HG03342 (cell line): ENCODE results near the gene NOC2L.
"Not testable (repeated sequence)": the region's sequence is repeated elsewhere in the genome, so short reads cannot be mapped to it uniquely, and the experiment has no call there.

Experiments used
- ATAC-seq: cut with Tn5 transposase; IDR thresholded peaks from one replicate; pipeline ENCODE4 v1.9.1; 2021; ENCODE audit warnings: mild to moderate bottlenecking, moderate library complexity; ENCODE audit not compliant: unreplicated experiment

The NOC2L gene

DNA sequence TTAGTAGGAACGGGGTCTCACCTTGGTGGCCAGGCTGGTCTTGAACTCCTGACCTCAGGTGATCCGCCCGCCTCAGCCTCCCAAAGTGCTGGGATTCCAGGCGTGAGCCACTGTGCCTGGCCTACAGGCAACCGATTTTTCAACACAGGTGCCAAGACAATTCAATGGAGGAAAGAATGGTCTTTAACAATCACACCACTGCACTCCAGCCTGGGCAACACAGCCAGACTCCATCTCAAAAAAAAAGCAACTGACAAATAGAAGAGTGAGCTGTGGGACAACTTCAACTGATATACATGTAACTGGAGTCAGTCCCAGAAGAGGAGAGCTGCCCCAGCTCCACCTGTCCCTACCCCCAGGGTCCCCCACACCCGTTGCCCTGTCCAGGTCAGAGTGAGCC lies 35.5 kb upstream of the NOC2L start:
- not testable (repeated sequence) for ATAC-seq

DNA sequence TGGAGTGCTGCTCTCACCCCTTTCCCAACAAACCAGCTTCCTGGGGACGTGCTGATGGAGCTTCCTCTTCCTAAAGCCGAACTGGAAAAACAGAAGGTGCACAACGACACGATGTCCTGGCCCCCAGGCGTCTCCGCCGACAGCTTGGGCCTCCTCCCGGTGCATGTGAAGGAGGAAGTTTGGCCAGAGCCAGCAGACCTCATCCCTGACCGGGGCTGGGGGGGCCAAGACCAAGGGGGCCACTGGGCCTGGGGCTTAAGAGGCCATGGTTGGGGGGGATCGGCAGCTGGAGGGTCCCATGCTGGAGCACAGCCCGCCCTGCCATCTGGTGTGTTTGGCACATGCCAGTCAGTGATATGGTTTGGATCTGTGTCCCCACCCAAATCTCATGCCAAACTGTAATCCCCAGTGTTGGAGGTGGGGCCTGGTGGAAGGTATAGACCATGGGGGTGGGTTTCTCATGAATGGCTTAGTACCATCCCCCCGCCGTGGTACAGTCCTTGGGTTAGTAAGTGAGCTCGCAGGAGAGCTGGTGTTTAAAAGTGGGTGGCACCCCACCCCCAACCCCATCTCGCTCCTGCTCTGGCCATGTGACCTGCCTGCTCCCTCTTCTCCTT lies 34.4 kb upstream of the NOC2L start:
- no peak for ATAC-seq

DNA sequence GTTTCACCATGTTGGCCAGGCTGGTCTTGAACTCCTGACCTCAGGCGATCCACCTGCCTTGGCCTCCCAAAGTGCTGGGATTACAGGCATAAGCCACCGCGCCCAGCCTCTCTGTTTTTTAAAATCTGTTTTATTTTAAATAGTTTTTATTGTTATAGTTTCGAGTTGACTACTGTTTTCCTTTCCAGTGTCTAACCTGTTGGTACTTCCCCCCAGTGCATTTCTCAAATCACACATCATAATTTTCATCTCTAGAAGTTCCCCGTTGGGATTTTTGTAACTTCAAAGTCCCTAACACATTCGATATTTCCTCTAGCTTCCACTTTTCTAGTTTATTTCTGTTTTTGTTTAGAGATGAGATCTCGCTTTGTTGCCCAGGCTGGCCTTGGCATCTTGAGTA lies 33.3 kb upstream of the NOC2L start:
- ATAC-seq = no peak

DNA sequence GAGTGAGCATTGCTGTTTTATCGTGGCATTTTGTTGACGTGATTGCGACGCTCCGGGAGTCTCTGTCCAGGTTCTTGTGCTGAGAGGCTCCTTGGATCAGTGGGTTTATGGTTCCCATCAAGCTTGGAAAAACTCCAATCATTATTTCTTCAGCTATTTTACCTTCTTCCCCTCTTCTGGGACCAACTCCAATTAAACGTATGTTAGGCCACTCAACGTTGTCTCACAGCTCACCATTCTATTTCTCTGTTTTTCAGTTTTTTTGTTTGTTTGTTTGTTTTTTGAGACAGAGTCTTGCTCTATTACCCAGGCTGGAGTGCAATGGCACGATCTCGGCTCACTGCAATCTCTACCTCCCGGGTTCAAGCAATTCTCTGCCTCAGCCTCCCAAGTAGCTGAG lies 32.8 kb upstream of the NOC2L start:
- no peak for ATAC-seq

DNA sequence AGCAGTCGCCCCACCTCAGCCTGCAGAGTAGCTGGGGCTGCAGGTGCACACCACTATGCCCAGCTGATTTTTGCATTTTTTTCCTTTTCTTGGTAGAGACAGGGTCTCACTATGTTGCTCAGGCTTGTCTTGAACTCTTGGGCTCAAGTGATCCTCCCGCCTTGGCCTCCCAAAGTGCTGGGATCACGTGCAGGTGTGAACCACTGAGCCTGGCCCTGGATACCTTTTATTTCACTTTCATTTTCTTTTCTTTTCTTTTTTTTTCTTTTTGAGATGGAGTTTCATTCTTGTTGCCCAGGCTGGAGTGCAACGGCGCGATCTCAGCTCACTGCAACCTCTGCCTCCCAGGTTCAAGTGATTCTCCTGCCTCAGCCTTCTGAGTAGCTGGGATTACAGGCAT lies 32.2 kb upstream of the NOC2L start:
- not testable (repeated sequence) for ATAC-seq

DNA sequence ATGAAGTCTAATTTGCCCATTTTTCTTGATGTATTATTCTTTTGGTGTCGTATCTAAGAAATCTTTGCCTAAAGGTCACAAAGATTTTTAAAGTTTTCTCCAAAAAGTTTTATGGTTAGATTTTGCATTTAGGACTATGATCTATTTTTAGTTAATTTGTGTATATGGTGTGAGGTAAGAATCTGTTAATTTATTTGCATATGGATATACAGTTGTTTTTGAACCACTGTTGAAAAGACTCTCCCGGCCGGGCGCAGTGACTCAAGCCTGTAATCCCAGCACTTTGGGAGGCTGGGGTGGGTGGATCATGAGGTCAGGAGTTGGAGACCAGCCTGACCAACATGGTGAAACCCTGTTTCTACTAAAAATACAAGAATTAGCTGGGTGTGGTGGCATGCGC lies 29.0 kb upstream of the NOC2L start:
- ATAC-seq = not testable (repeated sequence)

DNA sequence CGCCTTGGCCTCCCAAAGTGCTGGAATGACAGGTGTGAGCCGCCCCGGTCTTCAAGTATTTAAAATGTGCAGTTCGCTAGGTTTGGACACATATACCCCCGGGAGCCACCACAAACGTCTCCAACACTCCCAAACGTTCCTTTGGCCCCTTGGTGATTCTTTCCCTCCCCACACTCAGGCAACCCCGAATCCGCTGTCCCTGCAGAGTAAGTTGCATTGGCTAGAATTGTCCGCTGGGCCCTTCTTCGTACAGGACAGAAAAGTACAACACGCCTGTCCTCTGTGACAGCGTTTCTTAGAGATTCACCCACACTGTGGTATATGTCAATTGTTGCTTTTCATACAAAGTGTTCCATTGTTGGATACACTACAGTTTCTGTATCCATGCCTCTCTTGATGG lies 26.1 kb upstream of the NOC2L start:
- ATAC-seq = no peak

DNA sequence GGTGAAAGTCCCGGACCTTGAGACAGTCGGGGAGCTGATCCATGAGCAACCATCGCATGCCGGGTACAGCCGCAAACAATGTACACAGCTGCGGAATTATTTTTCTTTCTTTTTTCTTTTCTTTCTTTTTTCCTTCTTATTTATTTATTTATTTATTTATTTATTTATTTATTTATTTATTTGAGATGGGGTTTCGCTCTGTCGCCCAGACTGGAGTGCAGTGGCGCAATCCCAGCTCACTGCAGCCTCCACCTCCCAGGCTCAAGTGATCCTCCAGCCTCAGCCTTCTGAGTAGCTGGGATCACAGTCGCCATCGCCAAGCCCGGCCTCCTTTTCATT lies 25.4 kb upstream of the NOC2L start:
- ATAC-seq = no peak

DNA sequence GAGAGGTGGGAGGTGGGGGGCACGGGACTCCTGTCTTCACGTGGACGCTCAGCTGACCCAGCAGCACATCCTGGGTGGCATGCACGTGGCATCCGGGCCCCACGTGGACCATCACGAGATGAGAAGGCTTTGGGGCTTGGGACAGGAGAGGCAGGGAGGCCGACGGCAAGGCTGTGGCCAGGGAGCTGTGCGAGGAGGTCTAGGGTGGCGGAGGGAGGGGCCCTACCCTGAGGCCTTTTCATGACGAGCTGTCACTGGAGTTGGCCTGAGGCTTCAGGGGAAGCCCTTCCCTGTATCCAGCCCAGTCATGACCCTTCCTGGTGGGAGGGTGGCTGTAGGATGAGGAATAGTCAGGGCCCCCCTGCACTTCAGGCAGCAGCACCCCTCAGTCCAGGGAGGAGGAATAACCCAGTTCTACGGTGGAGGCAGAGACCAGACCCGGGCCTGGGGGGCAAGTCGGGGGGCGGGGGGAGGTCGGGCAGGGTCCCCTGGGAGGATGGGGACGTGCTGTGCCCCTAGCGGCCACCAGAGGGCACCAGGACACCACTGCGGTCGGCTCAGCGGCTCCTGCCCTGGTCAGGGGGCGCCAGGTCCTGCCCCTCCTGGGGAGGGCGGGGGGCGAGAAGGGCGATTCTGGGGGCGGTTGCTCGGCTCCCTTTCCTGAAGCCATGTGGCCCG lies 24.9 kb upstream of the NOC2L start:
- no peak for ATAC-seq

DNA sequence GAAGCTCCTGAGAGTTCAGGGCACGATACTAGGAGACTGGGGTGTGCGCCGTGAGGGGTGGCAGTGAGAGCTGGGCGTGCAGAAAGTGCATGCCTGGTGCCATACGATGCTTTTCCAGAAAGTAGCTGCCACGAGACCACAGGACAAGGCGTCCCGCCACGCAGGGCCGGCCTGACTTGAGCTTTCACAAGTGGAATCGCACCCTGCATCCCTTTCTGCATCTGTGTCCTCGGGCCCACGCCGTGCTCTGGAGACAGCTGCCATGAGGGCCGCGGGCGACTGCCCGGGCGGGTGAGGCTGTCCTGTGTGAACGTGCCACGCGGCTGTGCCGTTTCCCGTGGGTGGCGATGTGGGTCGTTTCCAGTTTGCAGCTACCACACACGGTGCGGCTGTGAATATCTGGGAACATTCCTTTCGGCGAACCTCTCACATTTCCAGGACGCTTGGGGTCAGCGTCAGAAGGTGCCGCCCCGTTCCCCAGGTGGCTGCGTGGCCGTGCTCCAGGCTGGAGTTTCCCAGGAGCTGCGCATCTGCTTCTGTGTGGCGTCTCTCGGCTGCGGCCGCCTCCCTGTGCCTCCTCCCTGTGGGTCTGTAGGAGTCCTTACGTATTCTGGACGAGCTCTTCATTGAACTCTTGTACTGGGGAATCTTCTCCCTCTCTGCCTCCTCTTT lies 23.8 kb upstream of the NOC2L start:
- no peak for ATAC-seq

DNA sequence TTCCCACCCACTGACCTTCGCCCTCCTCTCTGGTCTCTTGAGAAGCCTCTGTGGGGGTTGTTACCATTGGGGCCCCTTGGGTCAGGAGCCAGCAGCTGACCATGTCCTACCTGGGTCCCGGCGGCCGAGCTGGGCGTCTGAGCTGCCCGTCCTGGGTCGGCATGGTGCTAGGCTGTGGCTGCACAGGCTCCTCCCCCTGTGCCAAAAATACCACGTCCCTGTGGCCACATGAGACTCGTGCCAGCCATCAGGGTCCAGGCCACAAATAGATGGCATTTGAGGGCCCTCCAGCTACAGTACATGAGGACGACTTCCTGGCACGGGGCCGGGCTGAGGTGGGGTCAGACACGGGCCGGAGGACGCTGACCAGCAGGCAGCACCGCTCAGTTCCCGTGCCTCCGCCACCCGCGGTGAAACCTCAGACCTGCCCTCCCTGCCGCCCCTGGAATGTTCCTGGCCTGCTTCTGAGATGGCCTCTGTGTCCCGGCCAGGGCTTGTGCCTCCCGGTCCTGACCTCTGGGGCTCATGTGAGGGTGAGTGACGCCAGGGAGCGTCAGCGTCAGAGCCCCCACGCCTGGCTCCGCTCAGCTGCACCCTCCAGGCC lies 23.0 kb upstream of the NOC2L start, which contains the start of gene PERM1:
TSS of gene PERM1 (minus strand) at position 139 of the 604 bp plus-strand sequence. CDS start 1,064 bp downstream, outside the sequence.
- ATAC-seq = no peak

DNA sequence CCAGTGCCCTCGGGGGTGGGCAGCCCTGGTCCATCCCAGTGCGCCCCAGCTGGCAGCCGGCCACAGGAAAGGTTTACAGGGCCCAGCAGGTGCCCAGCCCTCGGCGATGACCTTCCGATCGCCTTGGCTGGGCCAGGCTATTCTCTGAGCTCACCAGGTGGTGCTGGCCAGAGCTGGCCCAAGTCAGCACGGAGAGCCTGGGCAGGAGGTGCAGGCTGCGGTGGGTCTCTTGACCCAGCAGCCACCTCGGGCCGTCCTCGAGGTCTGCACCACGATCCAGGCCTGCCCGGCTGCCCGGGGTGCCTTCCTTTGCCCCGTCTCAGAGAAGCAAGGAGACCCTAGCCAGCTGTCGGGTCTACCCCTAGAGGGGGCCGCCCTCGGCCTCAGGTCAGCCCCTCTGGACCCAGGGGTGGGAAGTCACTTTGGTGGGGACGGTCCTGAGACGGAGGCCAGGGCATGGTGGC lies 22.5 kb upstream of the NOC2L start:
- no peak for ATAC-seq

DNA sequence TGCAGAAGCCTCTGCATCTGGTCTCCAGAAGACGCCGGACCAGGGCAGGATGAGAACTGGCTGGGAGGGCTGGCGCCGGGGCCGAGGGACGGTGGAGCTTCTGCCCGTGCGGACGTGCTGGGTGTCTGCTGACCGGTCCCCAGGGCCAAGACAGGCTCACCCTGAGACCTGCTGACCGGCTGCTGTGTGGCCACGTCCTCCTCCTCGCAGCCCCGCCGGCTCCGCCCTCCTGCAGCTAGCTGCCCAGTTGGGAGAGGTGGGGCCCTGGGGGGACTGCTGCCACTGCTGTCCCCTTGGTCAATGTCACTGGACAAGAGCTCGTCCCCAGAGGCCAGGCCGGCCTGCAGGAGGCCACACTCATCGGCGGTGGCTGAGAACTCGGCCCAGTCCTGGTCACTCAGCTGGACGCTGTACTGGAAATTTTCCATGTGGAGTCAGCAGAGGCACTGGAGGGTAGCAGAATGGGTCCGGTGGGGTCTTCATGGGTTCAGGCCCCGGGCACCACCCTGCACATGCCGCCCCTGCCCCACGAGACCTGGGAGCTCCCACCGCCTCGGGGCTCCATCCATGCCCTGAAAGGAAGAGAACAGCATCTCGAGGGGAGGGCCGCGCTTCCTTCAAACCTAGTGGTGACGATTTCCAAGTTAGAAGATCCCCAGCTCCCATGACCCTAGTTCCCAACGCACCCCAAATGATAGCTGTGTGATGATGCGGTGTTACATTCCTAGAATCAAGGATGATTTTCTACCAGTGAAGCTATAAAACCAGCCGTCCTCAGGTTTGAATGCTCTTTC lies 21.7 kb upstream of the NOC2L start:
- ATAC-seq = no peak

DNA sequence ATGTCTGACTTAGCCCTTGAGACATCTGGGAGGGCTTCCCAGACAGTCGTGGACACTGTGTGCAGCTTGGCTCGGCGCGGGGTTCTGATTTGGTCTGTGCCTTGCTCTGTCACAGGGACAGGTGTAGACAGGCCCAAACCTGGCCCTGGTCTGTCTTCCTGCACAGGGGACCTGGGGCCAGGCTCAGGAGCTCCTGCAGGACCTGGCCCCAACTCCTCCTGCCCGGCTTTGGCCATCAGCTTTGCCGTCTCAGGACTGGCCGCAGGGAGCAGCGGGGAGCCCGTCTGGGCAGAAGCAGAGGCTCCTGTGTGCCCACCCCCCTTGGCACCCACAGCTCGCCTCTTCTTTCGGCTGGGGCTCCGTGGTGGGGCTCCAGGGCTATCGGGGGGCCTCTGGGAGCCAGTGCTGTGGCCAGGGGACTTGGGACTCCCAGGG lies 21.1 kb upstream of the NOC2L start:
- no peak for ATAC-seq

DNA sequence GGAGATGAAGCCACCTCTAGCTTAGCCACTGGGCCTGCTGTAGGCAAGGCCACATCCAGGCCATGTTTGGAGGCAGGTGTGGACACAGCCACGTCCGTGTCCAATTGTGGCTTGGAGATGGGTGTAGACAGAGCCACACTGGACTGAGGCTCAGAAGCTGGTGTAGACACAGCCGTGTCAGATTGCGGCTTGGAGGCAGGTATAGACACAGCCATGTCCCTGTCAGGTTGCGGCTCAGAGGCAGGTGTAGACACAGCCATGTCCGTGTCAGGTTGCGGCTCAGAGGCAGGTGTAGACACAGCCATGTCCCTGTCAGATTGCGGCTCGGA lies 20.7 kb upstream of the NOC2L start:
- no peak for ATAC-seq

DNA sequence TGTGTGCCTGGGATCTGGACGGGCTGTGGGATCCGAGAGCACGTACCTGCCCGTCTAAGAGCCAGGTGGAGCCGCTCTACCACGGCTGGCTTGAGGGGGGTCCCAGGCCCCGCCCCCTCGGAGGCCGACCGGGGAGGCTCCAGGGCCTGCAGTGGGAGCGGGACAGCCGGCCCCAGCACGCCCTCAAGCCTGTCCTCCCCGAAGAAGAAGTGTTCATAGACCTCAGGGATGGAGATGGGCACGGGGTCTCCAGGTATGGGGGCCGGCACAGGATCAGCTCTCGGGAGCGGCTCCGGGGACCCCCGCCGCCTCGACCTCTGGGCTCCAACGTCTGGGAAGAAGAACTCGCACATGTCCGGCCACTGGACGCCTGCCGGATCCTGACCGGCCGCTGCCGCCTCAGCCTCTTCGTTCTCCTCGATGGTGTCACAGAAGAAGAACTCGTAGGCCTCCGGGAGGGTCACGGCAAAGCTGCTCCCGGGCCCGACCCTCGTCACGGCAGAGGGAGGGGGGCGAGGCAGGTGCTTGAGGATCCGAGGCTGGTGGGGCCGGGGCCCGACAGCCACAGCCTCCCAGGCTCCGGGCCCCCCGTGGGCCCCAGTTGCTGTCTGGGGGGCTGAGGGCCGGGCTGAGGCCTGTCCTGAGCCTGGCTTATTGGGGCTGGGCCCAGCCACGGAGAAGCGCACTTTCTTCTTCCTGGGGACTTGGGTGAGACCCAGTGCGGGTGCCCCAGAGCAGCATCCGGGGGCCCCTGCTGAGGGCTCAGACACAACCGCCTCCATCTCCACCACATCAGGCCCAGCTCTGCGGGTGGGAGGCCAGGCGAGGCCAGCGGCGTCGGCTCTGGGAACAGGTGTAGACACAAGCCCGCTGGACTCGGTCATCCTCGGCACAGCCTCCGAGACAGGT lies 20.0 kb upstream of the NOC2L start:
- no peak for ATAC-seq

DNA sequence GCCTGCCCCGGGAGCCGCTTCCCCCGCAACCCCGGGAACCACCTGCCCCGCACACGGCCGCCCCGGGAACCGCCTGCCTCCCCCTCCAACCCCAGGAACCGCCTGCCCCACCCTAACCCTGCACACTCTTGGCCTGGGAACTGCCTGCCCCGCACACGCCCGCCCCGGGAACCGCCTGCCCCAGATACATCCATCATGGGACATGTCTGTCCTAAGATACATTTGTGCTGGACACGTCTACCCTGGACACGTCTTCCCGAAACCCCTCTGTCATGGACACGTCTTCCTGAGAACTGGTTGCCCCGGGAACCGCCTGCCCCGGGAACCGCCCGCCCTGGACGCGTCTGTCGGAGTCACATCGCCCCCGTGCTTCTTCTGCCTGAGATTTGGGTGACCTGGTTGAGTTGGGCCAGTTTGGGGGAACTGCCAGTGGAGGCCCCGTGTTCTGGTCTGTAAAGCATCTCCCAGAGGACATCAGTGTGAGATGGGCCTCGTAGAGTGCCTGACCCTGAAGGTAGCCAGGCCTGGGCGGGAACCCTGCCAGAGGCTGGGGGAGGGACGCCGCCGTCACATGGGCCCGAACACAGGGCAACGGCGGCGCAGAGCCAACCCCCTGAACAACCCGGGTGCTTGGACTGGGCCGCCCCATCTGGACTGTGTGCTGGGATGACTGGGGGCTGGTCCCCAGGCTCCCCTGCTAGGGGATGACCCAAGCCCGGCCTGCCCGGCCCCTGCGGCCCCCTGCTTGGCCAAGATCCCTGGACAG lies 19.2 kb upstream of the NOC2L start:
- ATAC-seq = no peak

DNA sequence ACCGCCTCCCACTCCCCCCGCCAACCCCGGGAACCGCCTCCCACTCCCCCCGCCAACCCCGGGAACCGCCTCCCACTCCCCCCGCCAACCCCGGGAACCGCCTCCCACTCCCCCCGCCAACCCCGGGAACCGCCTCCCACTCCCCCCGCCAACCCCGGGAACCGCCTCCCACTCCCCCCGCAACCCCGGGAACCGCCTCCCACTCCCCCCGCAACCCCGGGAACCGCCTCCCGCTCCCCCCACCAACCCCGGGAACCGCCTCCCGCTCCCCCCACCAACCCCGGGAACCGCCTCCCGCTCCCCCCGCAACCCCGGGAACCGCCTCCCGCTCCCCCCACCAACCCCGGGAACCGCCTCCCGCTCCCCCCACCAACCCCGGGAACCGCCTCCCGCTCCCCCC lies 17.7 kb upstream of the NOC2L start:
- not testable (repeated sequence) for ATAC-seq

DNA sequence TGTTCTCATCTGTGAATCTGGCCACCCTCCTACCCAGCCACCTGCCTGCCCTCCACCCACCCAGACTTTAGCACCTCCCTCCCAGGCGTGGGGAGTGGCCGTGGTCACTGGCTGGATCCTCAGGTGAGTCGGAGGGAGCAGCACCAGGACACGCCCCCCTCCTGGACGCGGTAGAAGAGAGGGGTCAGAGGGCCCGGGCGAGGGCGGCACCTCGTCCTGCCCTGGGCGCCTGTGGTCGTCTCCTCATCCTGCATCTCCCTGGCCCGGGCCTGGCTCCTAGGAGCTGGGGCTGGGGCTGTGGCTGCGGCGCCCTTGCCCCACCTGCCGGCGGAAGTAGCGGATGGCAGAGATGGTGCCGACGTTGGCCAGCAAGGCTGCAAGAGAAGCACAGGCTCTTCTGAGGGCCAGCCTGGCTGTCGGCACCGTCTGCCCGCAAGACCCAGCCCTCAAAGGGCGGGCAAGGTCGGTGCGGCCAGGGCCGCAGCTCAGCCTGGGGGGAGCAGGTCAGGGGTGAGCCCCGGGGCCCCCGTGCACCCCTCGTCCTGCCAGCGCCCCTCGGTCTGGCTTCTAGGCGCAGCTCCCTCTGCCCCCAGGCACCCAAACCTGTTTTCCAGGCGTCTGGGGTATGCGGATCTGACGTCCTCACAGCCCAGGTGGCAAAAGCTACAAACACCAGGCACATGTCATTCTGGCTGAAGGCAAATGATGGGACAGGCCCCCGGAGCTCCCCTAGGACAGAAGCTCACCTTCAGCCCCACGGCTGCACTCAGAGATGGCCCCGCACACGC lies 17.0 kb upstream of the NOC2L start:
- ATAC-seq = no peak
